GM12891 (cell line): Measurements from ENCODE around the gene HOXA13.

Experiments
- PAX5 ChIP-seq: IDR thresholded peaks from 2 replicates; pipeline ENCODE4 v1.6.1; 2011; ENCODE audit warnings: low read length, moderate library complexity, mild to moderate bottlenecking; ENCODE audit not compliant: insufficient read depth, severe bottlenecking
- POLR2A ChIP-seq: IDR thresholded peaks from 2 replicates; pipeline ENCODE4 v1.6.1; 2011; ENCODE audit warnings: low read depth, low read length, control low read depth
- POLR2AphosphoS5 ChIP-seq: IDR thresholded peaks from 2 replicates; pipeline ENCODE4 v1.6.1; 2011; ENCODE audit warnings: low read depth, low read length, control low read depth
- TAF1 ChIP-seq: IDR thresholded peaks from 2 replicates; pipeline ENCODE4 v1.6.1; 2011; ENCODE audit warnings: low read depth, low read length, control low read depth

DNA sequence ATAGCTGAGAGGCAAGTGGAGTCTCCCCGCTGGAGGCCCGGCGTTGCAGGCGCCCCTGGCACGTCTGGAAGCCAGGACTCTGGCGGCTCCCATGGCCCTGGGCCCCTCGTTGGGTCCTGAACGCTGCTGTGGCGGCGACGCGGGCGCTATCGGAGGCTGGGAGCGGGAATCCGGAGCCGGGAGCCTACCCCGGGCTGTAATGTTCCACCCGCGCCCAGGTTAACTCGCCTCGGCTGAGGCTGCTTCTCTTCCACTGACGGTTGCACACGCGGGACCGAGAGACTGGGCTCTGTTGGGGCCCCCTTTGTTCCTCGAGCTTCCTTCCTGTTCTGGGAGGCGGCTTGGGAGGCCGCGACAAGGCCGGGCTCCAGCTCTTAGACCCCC is 55.1 kb downstream of the HOXA13 start:
- TF ChIP-seq TAF1 (no peak), POLR2A (no peak), POLR2AphosphoS5 (no peak), PAX5 (no peak)
